GM23338 (cell line): Measurements from ENCODE around the gene PSMA1. TPM values are rescaled to one million over a fixed set of nuclear protein-coding genes. Genes with fewer than 3 reads are reported as not detected.

Experiments used
- ATAC-seq: fragments of 200-7000 bp; cut with Tn5 transposase; 3 replicates; pipeline ENCODE4 v1.9.1; 2020
- DNase-seq: peaks from one replicate; pipeline ENCODE4 v3.0.0-alpha.2; 2015; ENCODE audit warnings: low spot score
- H2AFZ ChIP-seq: fragments of 200-600 bp; sonication (generic); 2 replicates; pipeline ENCODE4 v1.8.0; 2016; ENCODE audit warnings: antibody characterized with exemption, mild to moderate bottlenecking, moderate library complexity
- H3F3A ChIP-seq: fragments of 200-600 bp; sonication (generic); replicated peaks from 2 replicates; pipeline ENCODE4 v1.8.0; 2017; ENCODE audit warnings: antibody characterized with exemption, mixed run types, low read depth
- H3K27ac ChIP-seq: fragments of 200-600 bp; sonication (generic); 2 replicates; pipeline ENCODE4 v1.6.1; 2016; ENCODE audit warnings: low read depth
- H3K27me3 ChIP-seq: fragments of 200-600 bp; sonication (generic); 2 replicates; pipeline ENCODE4 v1.8.0; 2016; ENCODE audit warnings: mild to moderate bottlenecking, mixed run types, moderate library complexity; ENCODE audit not compliant: insufficient read depth
- H3K36me3 ChIP-seq: fragments of 200-600 bp; sonication (generic); 2 replicates; pipeline ENCODE4 v1.8.0; 2016; ENCODE audit warnings: mild to moderate bottlenecking; ENCODE audit not compliant: insufficient read depth
- H3K4me1 ChIP-seq: fragments of 200-600 bp; sonication (generic); 2 replicates; pipeline ENCODE4 v1.8.0; 2016; ENCODE audit warnings: mild to moderate bottlenecking, moderate library complexity; ENCODE audit not compliant: insufficient read depth
- H3K4me2 ChIP-seq: fragments of 200-600 bp; sonication (generic); 2 replicates; pipeline ENCODE4 v1.7.1; 2017; ENCODE audit warnings: mixed run types
- H3K4me3 ChIP-seq: fragments of 200-600 bp; sonication (generic); 2 replicates; pipeline ENCODE4 v1.6.1; 2016; ENCODE audit warnings: mixed run types
- H3K79me2 ChIP-seq: fragments of 200-600 bp; sonication (generic); replicated peaks from 2 replicates; pipeline ENCODE4 v1.8.0; 2017; ENCODE audit warnings: mild to moderate bottlenecking; ENCODE audit not compliant: insufficient read depth
- H3K9me2 ChIP-seq: fragments of 200-600 bp; sonication (generic); 2 replicates; pipeline ENCODE4 v1.8.0; 2017; ENCODE audit not compliant: insufficient read depth
- H4K20me1 ChIP-seq: fragments of 200-600 bp; sonication (generic); replicated peaks from 2 replicates; pipeline ENCODE4 v1.8.0; 2017; ENCODE audit warnings: mild to moderate bottlenecking; ENCODE audit not compliant: insufficient read depth
- H3K27ac Mint-ChIP-seq: 2 replicates; pipeline ENCODE4 v1.8.0; 2020; ENCODE audit warnings: inconsistent platforms, mild to moderate bottlenecking, moderate library complexity, mixed read lengths
- H3K27me3 Mint-ChIP-seq: 3 replicates; pipeline ENCODE4 v1.8.0; 2022; ENCODE audit warnings: low read depth, mild to moderate bottlenecking, moderate library complexity, mixed read lengths, inconsistent platforms; ENCODE audit not compliant: insufficient read depth, poor library complexity
- H3K36me3 Mint-ChIP-seq: 3 replicates; pipeline ENCODE4 v1.8.0; 2021; ENCODE audit warnings: low read depth, mild to moderate bottlenecking, inconsistent platforms, moderate library complexity, mixed read lengths
- H3K4me1 Mint-ChIP-seq: 3 replicates; pipeline ENCODE4 v1.8.0; 2020; ENCODE audit warnings: mild to moderate bottlenecking, inconsistent platforms, mixed read lengths
- H3K4me3 Mint-ChIP-seq: 3 replicates; pipeline ENCODE4 v1.8.0; 2021; ENCODE audit warnings: moderate library complexity, mild to moderate bottlenecking, inconsistent platforms, mixed read lengths
- H3K9me3 Mint-ChIP-seq: 3 replicates; pipeline ENCODE4 v1.8.0; 2020; ENCODE audit warnings: moderate library complexity, mild to moderate bottlenecking, inconsistent platforms, mixed read lengths
- CREB1 ChIP-seq: fragments of 250-450 bp; sonication (Bioruptor Pico); IDR thresholded peaks from 2 replicates; pipeline ENCODE4 v1.5.0; 2020; ENCODE audit warnings: low read depth, mild to moderate bottlenecking, moderate library complexity
- CTCF ChIP-seq, 2 experiments: fragments of 200-600 bp in 1 of 2; sonication (generic) in 1 of 2; conservative IDR thresholded peaks; 2 replicates each; pipeline versions ENCODE4 v1.5.1 to v1.6.1; 2016 to 2017; ENCODE audit warnings: antibody characterized with exemption in 2 of 2, low read depth in 2 of 2, mild to moderate bottlenecking in 2 of 2, moderate library complexity in 1 of 2
- EZH2 ChIP-seq: fragments of 200-600 bp; sonication (generic); IDR thresholded peaks from one replicate; pipeline ENCODE4 v1.8.0; 2017; ENCODE audit warnings: antibody characterized with exemption, mild to moderate bottlenecking, low read depth; ENCODE audit not compliant: unreplicated experiment
- EZH2phosphoT487 ChIP-seq: fragments of 200-600 bp; sonication (generic); IDR thresholded peaks from one replicate; pipeline ENCODE4 v1.8.1; 2018; ENCODE audit warnings: antibody characterized with exemption; ENCODE audit not compliant: unreplicated experiment
- JUNB ChIP-seq: IDR thresholded peaks from one replicate; pipeline ENCODE4 v1.6.1; 2016; ENCODE audit warnings: antibody characterized with exemption; ENCODE audit not compliant: unreplicated experiment
- NANOG ChIP-seq: IDR thresholded peaks from 2 replicates; pipeline ENCODE4 v1.6.1; 2016; ENCODE audit warnings: antibody characterized with exemption, borderline replicate concordance
- POLR2AphosphoS5 ChIP-seq: IDR thresholded peaks from 2 replicates; pipeline ENCODE4 v1.6.1; 2016; ENCODE audit warnings: antibody characterized with exemption, low read depth
- STAT1 ChIP-seq: IDR thresholded peaks from one replicate; pipeline ENCODE4 v1.6.1; 2016; ENCODE audit warnings: antibody characterized with exemption; ENCODE audit not compliant: unreplicated experiment
- ZNF114 ChIP-seq: fragments of 250-450 bp; sonication (Bioruptor Pico); IDR thresholded peaks from 2 replicates; pipeline ENCODE4 v1.5.0; 2020; ENCODE audit warnings: mild to moderate bottlenecking, moderate library complexity
- ZNF331 ChIP-seq: fragments of 250-450 bp; sonication (Bioruptor Pico); IDR thresholded peaks from 2 replicates; pipeline ENCODE4 v1.5.0; 2020; ENCODE audit warnings: low read depth, mild to moderate bottlenecking, moderate library complexity
- polyA plus RNA-seq: library from polyadenylated mRNA; unstranded; fragments of >200 nt; fragmentation: Nextera tagmentation; extraction: Ambion mirVana; gene quantifications from 2 replicates; pipeline ENCODE4 v1.2.1, GENCODE V29; 2016
- total RNA-seq: library from RNA; depleted of rRNA; stranded (reverse); fragments of >200 nt; shearing (Covaris generic); gene quantifications from 2 replicates; pipeline ENCODE4 v1.2.3, GENCODE V29; 2014
- TF ChIP-seq, protein P1 (sequence below): IDR thresholded peaks from 2 replicates; pipeline ENCODE4 v1.6.1; 2016; ENCODE audit warnings: antibody characterized with exemption
- TF ChIP-seq, protein P2 (sequence below): IDR thresholded peaks from one replicate; pipeline ENCODE4 v1.6.1; 2018; ENCODE audit warnings: antibody characterized with exemption; ENCODE audit not compliant: unreplicated experiment
- TF ChIP-seq, protein P3 (sequence below): fragments of 250-450 bp; sonication (Bioruptor Pico); IDR thresholded peaks from 2 replicates; pipeline ENCODE4 v1.5.0; 2020; ENCODE audit warnings: mild to moderate bottlenecking, moderate library complexity

PSMA1 gene
- total and polyA plus RNA-seq, 2 experiments from 2014 or later, result 169 to 338 TPM

DNA sequence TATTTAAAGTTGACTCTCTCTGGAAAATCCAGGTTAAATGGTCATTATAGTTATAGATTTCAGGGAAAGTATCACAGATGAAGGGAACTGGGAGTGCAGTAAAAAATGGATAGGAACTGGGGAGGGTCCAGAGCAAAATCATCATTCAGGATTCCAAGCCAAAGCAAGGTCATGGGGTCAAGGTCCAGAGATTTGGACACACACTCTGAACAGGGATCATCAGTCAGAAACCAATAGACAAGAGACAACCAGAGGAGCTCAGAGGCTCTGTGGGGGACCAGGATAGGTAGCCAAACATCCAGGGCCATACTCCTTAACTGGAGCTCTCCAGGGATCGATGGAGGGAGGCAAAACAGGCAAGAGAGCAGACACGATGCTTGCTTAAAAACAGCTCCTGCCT is 27.3 kb upstream of the PSMA1 start:
- no peaks in the 10 kb centered on the region for H3K27me3 Mint-ChIP-seq
- Histone ChIP-seq H3K27ac (no peak overlapping the region), H3K4me2 (no peak overlapping the region), H3K27me3 (no peaks in the 10 kb centered on the region), H3K4me3 (no peak overlapping the region), H3K4me1 (peaks cover 4% of the 10 kb centered on the region), H3K36me3 (no peaks in the 10 kb centered on the region), H3F3A (no peaks in the 10 kb centered on the region), H2AFZ (no peak overlapping the region), H3K9me2 (no peaks in the 10 kb centered on the region), H3K79me2 (no peaks in the 10 kb centered on the region), H4K20me1 (no peaks in the 10 kb centered on the region)
- no peaks in the 10 kb centered on the region for H3K36me3 Mint-ChIP-seq
- H3K27ac Mint-ChIP-seq, result no peak overlapping the region
- no peak overlapping the region for H3K4me3 Mint-ChIP-seq
- no peak for ATAC-seq
- H3K4me1 Mint-ChIP-seq, result peaks cover 1% of the 10 kb centered on the region; the same call in 2 of the 3 replicates
- no peaks in the 10 kb centered on the region for H3K9me3 Mint-ChIP-seq
- TF ChIP-seq POLR2AphosphoS5 (no peak), JUNB (no peak), CTCF (conservative IDR thresholded peaks at IDR 0.05; ENCODE audit: low read depth in 2 of 2) (no peak), EZH2phosphoT487 (no peak), ZNF331 (CRISPR knock-in tag) (no peak), CREB1 (CRISPR knock-in tag) (no peak), STAT1 (no peak), EZH2 (no peak), NANOG (no peak), ZNF114 (CRISPR knock-in tag) (no peak)
- TF ChIP-seq, protein P1, sequence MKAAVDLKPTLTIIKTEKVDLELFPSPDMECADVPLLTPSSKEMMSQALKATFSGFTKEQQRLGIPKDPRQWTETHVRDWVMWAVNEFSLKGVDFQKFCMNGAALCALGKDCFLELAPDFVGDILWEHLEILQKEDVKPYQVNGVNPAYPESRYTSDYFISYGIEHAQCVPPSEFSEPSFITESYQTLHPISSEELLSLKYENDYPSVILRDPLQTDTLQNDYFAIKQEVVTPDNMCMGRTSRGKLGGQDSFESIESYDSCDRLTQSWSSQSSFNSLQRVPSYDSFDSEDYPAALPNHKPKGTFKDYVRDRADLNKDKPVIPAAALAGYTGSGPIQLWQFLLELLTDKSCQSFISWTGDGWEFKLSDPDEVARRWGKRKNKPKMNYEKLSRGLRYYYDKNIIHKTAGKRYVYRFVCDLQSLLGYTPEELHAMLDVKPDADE, result no peak
- TF ChIP-seq, protein P2, sequence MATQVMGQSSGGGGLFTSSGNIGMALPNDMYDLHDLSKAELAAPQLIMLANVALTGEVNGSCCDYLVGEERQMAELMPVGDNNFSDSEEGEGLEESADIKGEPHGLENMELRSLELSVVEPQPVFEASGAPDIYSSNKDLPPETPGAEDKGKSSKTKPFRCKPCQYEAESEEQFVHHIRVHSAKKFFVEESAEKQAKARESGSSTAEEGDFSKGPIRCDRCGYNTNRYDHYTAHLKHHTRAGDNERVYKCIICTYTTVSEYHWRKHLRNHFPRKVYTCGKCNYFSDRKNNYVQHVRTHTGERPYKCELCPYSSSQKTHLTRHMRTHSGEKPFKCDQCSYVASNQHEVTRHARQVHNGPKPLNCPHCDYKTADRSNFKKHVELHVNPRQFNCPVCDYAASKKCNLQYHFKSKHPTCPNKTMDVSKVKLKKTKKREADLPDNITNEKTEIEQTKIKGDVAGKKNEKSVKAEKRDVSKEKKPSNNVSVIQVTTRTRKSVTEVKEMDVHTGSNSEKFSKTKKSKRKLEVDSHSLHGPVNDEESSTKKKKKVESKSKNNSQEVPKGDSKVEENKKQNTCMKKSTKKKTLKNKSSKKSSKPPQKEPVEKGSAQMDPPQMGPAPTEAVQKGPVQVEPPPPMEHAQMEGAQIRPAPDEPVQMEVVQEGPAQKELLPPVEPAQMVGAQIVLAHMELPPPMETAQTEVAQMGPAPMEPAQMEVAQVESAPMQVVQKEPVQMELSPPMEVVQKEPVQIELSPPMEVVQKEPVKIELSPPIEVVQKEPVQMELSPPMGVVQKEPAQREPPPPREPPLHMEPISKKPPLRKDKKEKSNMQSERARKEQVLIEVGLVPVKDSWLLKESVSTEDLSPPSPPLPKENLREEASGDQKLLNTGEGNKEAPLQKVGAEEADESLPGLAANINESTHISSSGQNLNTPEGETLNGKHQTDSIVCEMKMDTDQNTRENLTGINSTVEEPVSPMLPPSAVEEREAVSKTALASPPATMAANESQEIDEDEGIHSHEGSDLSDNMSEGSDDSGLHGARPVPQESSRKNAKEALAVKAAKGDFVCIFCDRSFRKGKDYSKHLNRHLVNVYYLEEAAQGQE, result no peak
- TF ChIP-seq, protein P3, sequence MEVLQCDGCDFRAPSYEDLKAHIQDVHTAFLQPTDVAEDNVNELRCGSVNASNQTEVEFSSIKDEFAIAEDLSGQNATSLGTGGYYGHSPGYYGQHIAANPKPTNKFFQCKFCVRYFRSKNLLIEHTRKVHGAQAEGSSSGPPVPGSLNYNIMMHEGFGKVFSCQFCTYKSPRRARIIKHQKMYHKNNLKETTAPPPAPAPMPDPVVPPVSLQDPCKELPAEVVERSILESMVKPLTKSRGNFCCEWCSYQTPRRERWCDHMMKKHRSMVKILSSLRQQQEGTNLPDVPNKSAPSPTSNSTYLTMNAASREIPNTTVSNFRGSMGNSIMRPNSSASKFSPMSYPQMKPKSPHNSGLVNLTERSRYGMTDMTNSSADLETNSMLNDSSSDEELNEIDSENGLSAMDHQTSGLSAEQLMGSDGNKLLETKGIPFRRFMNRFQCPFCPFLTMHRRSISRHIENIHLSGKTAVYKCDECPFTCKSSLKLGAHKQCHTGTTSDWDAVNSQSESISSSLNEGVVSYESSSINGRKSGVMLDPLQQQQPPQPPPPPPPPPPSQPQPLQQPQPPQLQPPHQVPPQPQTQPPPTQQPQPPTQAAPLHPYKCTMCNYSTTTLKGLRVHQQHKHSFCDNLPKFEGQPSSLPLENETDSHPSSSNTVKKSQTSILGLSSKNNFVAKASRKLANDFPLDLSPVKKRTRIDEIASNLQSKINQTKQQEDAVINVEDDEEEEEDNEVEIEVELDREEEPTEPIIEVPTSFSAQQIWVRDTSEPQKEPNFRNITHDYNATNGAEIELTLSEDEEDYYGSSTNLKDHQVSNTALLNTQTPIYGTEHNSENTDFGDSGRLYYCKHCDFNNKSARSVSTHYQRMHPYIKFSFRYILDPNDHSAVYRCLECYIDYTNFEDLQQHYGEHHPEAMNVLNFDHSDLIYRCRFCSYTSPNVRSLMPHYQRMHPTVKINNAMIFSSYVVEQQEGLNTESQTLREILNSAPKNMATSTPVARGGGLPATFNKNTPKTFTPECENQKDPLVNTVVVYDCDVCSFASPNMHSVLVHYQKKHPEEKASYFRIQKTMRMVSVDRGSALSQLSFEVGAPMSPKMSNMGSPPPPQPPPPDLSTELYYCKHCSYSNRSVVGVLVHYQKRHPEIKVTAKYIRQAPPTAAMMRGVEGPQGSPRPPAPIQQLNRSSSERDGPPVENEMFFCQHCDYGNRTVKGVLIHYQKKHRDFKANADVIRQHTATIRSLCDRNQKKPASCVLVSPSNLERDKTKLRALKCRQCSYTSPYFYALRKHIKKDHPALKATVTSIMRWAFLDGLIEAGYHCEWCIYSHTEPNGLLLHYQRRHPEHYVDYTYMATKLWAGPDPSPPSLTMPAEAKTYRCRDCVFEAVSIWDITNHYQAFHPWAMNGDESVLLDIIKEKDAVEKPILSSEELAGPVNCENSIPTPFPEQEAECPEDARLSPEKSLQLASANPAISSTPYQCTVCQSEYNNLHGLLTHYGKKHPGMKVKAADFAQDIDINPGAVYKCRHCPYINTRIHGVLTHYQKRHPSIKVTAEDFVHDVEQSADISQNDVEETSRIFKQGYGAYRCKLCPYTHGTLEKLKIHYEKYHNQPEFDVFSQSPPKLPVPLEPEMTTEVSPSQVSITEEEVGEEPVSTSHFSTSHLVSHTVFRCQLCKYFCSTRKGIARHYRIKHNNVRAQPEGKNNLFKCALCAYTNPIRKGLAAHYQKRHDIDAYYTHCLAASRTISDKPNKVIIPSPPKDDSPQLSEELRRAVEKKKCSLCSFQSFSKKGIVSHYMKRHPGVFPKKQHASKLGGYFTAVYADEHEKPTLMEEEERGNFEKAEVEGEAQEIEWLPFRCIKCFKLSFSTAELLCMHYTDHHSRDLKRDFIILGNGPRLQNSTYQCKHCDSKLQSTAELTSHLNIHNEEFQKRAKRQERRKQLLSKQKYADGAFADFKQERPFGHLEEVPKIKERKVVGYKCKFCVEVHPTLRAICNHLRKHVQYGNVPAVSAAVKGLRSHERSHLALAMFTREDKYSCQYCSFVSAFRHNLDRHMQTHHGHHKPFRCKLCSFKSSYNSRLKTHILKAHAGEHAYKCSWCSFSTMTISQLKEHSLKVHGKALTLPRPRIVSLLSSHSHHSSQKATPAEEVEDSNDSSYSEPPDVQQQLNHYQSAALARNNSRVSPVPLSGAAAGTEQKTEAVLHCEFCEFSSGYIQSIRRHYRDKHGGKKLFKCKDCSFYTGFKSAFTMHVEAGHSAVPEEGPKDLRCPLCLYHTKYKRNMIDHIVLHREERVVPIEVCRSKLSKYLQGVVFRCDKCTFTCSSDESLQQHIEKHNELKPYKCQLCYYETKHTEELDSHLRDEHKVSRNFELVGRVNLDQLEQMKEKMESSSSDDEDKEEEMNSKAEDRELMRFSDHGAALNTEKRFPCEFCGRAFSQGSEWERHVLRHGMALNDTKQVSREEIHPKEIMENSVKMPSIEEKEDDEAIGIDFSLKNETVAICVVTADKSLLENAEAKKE (CRISPR knock-in tag), result no peak
- DNase-seq, result no peak
